ENCODE data around the gene AKAP7.

The AKAP7 gene

DNA sequence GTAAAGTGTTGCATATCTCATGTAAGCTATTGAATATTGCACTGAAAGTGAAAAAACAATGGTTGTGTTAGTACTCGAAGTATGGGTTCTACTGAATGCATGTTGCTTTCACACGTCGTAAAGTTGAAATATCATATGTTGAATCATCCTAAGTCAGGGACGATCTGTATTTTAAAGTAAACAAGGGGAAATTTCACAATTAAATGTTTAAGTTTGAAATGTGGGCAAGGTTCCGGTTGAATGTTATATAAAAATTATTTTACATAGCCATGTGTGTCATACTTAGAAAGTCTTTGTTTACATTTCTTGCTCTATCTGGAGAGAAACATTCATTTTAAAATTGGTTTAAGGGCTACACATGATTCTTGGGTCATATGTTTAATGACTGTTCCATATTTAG, 76.8 kb downstream of the AKAP7 start:
- no peak overlapping the region for H3K4me2 ChIP-seq (ENCODE audit: low read length)
- no peaks in the 10 kb centered on the region for H3K79me1 ChIP-seq (ENCODE audit: low read length)
- H2BK15ac ChIP-seq (replicated peaks; ENCODE audit: low read depth): no peak overlapping the region
- H3K79me2 ChIP-seq (ENCODE audit: control insufficient read depth, insufficient read depth, low read length): no peaks in the 10 kb centered on the region
- no peak overlapping the region for H3K4me3 ChIP-seq (ENCODE audit: low read length)
- H3K56ac ChIP-seq (ENCODE audit: low read length): no peak overlapping the region
- H3K9ac ChIP-seq (ENCODE audit: low read length): no peak overlapping the region
- H3K4ac ChIP-seq (ENCODE audit: low read depth, low read length): no peak overlapping the region
- no peak for DNase-seq
- H2BK5ac ChIP-seq (ENCODE audit: low read length): no peak overlapping the region
- no peak overlapping the region for H3K27ac ChIP-seq (ENCODE audit: low read depth, low read length)
- no peaks in the 10 kb centered on the region for H3K36me3 ChIP-seq (ENCODE audit: control insufficient read depth, insufficient read depth, low read length)
- H3K27me3 ChIP-seq (ENCODE audit: insufficient read depth, low read length, poor library complexity): no peaks in the 10 kb centered on the region
- H4K5ac ChIP-seq (ENCODE audit: low read length): no peak overlapping the region
- WGBS (ENCODE audit: extremely low coverage, insufficient coverage, low lambda C conversion rate): no CpG with 5 or more reads among the region's 5 CpGs
- no peak overlapping the region for H2AK5ac ChIP-seq (ENCODE audit: low read length)
- no peak overlapping the region for H3K23ac ChIP-seq (ENCODE audit: low read length)
- no peaks in the 10 kb centered on the region for H3K4me1 ChIP-seq (ENCODE audit: control insufficient read depth, low read depth, low read length)
- H2BK120ac ChIP-seq (ENCODE audit: low read depth, low read length): no peak overlapping the region
- H3K18ac ChIP-seq (ENCODE audit: low read length): no peak overlapping the region
- no peak overlapping the region for H4K8ac ChIP-seq (ENCODE audit: low read depth, low read length)

DNA sequence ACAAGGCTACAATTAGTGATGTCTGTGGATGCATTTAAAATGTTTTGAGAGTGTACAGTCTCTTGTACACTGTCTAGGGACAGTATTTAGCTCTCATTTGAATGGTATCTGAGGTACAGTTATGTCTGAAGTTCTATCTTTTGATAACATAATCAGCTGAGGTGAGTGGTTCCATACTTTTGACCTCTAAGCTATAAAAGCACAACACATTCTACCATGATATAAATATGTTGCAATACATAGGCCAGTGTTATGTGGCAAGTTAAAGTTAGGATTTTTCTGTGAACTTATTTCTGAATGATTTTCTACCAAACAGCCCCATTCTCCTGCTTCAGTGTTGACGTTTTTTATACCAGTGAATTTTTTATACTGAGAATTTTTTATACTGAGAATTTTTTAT, 77.6 kb downstream of the AKAP7 start:
- H4K5ac ChIP-seq (ENCODE audit: low read length): no peak overlapping the region
- no peak overlapping the region for H3K56ac ChIP-seq (ENCODE audit: low read length)
- DNase-seq: no peak
- H2BK120ac ChIP-seq (ENCODE audit: low read depth, low read length): no peak overlapping the region
- WGBS (ENCODE audit: extremely low coverage, insufficient coverage, low lambda C conversion rate): no CpG with 5 or more reads among the region's 1 CpG
- no peak overlapping the region for H3K4me3 ChIP-seq (ENCODE audit: low read length)
- H3K27me3 ChIP-seq (ENCODE audit: insufficient read depth, low read length, poor library complexity): no peaks in the 10 kb centered on the region
- H3K79me1 ChIP-seq (ENCODE audit: low read length): no peaks in the 10 kb centered on the region
- no peaks in the 10 kb centered on the region for H3K4me1 ChIP-seq (ENCODE audit: control insufficient read depth, low read depth, low read length)
- H4K8ac ChIP-seq (ENCODE audit: low read depth, low read length): no peak overlapping the region
- H3K4ac ChIP-seq (ENCODE audit: low read depth, low read length): no peak overlapping the region
- no peaks in the 10 kb centered on the region for H3K36me3 ChIP-seq (ENCODE audit: control insufficient read depth, insufficient read depth, low read length)
- H3K18ac ChIP-seq (ENCODE audit: low read length): no peak overlapping the region
- no peak overlapping the region for H2BK5ac ChIP-seq (ENCODE audit: low read length)
- no peak overlapping the region for H2BK15ac ChIP-seq (replicated peaks; ENCODE audit: low read depth)
- no peak overlapping the region for H3K23ac ChIP-seq (ENCODE audit: low read length)
- H3K27ac ChIP-seq (ENCODE audit: low read depth, low read length): no peak overlapping the region
- no peak overlapping the region for H3K9ac ChIP-seq (ENCODE audit: low read length)
- no peak overlapping the region for H3K4me2 ChIP-seq (ENCODE audit: low read length)
- H2AK5ac ChIP-seq (ENCODE audit: low read length): no peak overlapping the region
- H3K79me2 ChIP-seq (ENCODE audit: control insufficient read depth, insufficient read depth, low read length): no peaks in the 10 kb centered on the region

DNA sequence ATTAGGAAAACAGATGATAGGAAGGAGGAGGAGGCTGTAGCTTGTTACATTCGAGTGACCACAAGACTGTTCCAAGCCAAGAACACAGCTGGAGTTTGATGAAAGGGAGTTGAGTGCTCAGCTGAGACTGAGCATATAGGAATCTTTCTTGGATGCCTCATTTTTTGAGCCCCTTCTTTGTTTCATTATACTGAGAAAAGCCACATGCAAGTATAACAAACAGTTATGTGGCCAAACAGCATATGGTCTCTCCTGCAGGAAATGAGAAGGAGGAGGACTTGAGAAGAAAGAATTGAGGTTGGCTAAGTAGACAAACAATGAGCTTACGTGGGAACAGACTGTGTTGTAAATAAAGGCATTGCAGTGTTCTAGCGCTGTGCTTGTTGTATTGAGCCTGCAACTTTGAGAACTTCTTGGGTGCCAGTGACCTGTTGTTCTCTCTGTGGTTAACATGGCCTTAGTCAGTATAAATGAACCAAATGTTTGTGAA, 78.3 kb downstream of the AKAP7 start:
- Histone ChIP-seq H3K4ac (ENCODE audit: low read depth, low read length) (no peak overlapping the region), H3K9ac (ENCODE audit: low read length) (no peak overlapping the region), H2BK5ac (ENCODE audit: low read length) (no peak overlapping the region), H3K4me1 (ENCODE audit: control insufficient read depth, low read depth, low read length) (no peaks in the 10 kb centered on the region), H4K8ac (ENCODE audit: low read depth, low read length) (no peak overlapping the region), H3K23ac (ENCODE audit: low read length) (no peak overlapping the region), H4K5ac (ENCODE audit: low read length) (no peak overlapping the region), H3K56ac (ENCODE audit: low read length) (no peak overlapping the region), H3K27me3 (ENCODE audit: insufficient read depth, low read length, poor library complexity) (no peaks in the 10 kb centered on the region), H3K4me3 (ENCODE audit: low read length) (no peak overlapping the region), H2BK15ac (replicated peaks; ENCODE audit: low read depth) (no peak overlapping the region), H3K79me1 (ENCODE audit: low read length) (no peaks in the 10 kb centered on the region), H3K79me2 (ENCODE audit: control insufficient read depth, insufficient read depth, low read length) (no peaks in the 10 kb centered on the region), H2BK120ac (ENCODE audit: low read depth, low read length) (no peak overlapping the region), H2AK5ac (ENCODE audit: low read length) (no peak overlapping the region), H3K18ac (ENCODE audit: low read length) (no peak overlapping the region), H3K27ac (ENCODE audit: low read depth, low read length) (no peak overlapping the region), H3K36me3 (ENCODE audit: control insufficient read depth, insufficient read depth, low read length) (no peaks in the 10 kb centered on the region), H3K4me2 (ENCODE audit: low read length) (no peak overlapping the region)
- no CpG with 5 or more reads among the region's 3 CpGs for WGBS (ENCODE audit: extremely low coverage, insufficient coverage, low lambda C conversion rate)
- no peak for DNase-seq

GRCh38 chr6:131215219-131215618, 80.0 kb downstream of the AKAP7 start:
- DNase-seq: no peak
- Histone ChIP-seq H3K9ac (ENCODE audit: low read length) (no peak overlapping the region), H3K4me3 (ENCODE audit: low read length) (no peak overlapping the region), H3K23ac (ENCODE audit: low read length) (no peak overlapping the region), H2BK5ac (ENCODE audit: low read length) (no peak overlapping the region), H4K8ac (ENCODE audit: low read depth, low read length) (no peak overlapping the region), H3K79me2 (ENCODE audit: control insufficient read depth, insufficient read depth, low read length) (no peaks in the 10 kb centered on the region), H2AK5ac (ENCODE audit: low read length) (no peak overlapping the region), H2BK120ac (ENCODE audit: low read depth, low read length) (no peak overlapping the region), H3K4me2 (ENCODE audit: low read length) (no peak overlapping the region), H4K5ac (ENCODE audit: low read length) (no peak overlapping the region), H3K4me1 (ENCODE audit: control insufficient read depth, low read depth, low read length) (no peaks in the 10 kb centered on the region), H3K36me3 (ENCODE audit: control insufficient read depth, insufficient read depth, low read length) (no peaks in the 10 kb centered on the region), H2BK15ac (replicated peaks; ENCODE audit: low read depth) (no peak overlapping the region), H3K79me1 (ENCODE audit: low read length) (no peaks in the 10 kb centered on the region), H3K4ac (ENCODE audit: low read depth, low read length) (no peak overlapping the region), H3K56ac (ENCODE audit: low read length) (no peak overlapping the region), H3K27me3 (ENCODE audit: insufficient read depth, low read length, poor library complexity) (no peaks in the 10 kb centered on the region), H3K18ac (ENCODE audit: low read length) (no peak overlapping the region), H3K27ac (ENCODE audit: low read depth, low read length) (no peak overlapping the region)
- no CpG with 5 or more reads among the region's 5 CpGs for WGBS (ENCODE audit: extremely low coverage, insufficient coverage, low lambda C conversion rate)

GRCh38 chr6:131216246-131216645, 81.0 kb downstream of the AKAP7 start:
- Histone ChIP-seq H3K27ac (ENCODE audit: low read depth, low read length) (no peak overlapping the region), H2BK15ac (replicated peaks; ENCODE audit: low read depth) (no peak overlapping the region), H2BK5ac (ENCODE audit: low read length) (no peak overlapping the region), H2BK120ac (ENCODE audit: low read depth, low read length) (no peak overlapping the region), H2AK5ac (ENCODE audit: low read length) (no peak overlapping the region), H3K56ac (ENCODE audit: low read length) (no peak overlapping the region), H3K23ac (ENCODE audit: low read length) (no peak overlapping the region), H3K79me1 (ENCODE audit: low read length) (no peaks in the 10 kb centered on the region), H3K4me1 (ENCODE audit: control insufficient read depth, low read depth, low read length) (no peaks in the 10 kb centered on the region), H3K36me3 (ENCODE audit: control insufficient read depth, insufficient read depth, low read length) (no peaks in the 10 kb centered on the region), H3K4me2 (ENCODE audit: low read length) (no peak overlapping the region), H3K4ac (ENCODE audit: low read depth, low read length) (no peak overlapping the region), H3K79me2 (ENCODE audit: control insufficient read depth, insufficient read depth, low read length) (no peaks in the 10 kb centered on the region), H3K9ac (ENCODE audit: low read length) (no peak overlapping the region), H3K27me3 (ENCODE audit: insufficient read depth, low read length, poor library complexity) (no peaks in the 10 kb centered on the region), H4K8ac (ENCODE audit: low read depth, low read length) (no peak overlapping the region), H3K18ac (ENCODE audit: low read length) (no peak overlapping the region), H4K5ac (ENCODE audit: low read length) (no peak overlapping the region), H3K4me3 (ENCODE audit: low read length) (no peak overlapping the region)
- DNase-seq: no peak
- WGBS (ENCODE audit: extremely low coverage, insufficient coverage, low lambda C conversion rate): no CpG with 5 or more reads among the region's 4 CpGs

DNA sequence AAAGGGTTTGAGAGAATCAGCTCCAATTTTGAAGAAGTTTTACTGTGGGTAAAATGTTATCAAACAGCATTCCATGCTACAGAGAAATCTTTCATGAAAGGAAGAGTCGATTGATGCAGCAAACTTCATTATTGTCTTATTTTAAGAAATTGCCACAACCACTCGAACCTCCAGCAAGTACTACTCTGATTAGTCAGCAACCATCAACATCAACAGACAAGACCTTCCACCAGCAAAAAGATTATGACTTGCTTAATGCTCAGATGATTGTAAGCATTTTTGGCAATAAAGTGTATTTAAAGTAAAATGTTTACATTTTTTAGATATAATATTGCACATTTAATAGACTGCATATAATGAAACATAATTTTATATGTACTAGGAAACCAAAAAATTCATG, 87.5 kb downstream of the AKAP7 start:
- H2BK5ac ChIP-seq (ENCODE audit: low read length): no peak overlapping the region
- H2BK15ac ChIP-seq (replicated peaks; ENCODE audit: low read depth): no peak overlapping the region
- no peak for DNase-seq
- H3K9ac ChIP-seq (ENCODE audit: low read length): no peak overlapping the region
- H3K23ac ChIP-seq (ENCODE audit: low read length): no peak overlapping the region
- no peaks in the 10 kb centered on the region for H3K79me1 ChIP-seq (ENCODE audit: low read length)
- H3K56ac ChIP-seq (ENCODE audit: low read length): no peak overlapping the region
- H3K18ac ChIP-seq (ENCODE audit: low read length): no peak overlapping the region
- H2BK120ac ChIP-seq (ENCODE audit: low read depth, low read length): no peak overlapping the region
- H3K79me2 ChIP-seq (ENCODE audit: control insufficient read depth, insufficient read depth, low read length): no peaks in the 10 kb centered on the region
- H4K8ac ChIP-seq (ENCODE audit: low read depth, low read length): no peak overlapping the region
- H2AK5ac ChIP-seq (ENCODE audit: low read length): no peak overlapping the region
- no peak overlapping the region for H4K5ac ChIP-seq (ENCODE audit: low read length)
- no peak overlapping the region for H3K27ac ChIP-seq (ENCODE audit: low read depth, low read length)
- no CpG with 5 or more reads among the region's 2 CpGs for WGBS (ENCODE audit: extremely low coverage, insufficient coverage, low lambda C conversion rate)
- no peaks in the 10 kb centered on the region for H3K36me3 ChIP-seq (ENCODE audit: control insufficient read depth, insufficient read depth, low read length)
- H3K4ac ChIP-seq (ENCODE audit: low read depth, low read length): no peak overlapping the region
- H3K4me2 ChIP-seq (ENCODE audit: low read length): no peak overlapping the region
- no peaks in the 10 kb centered on the region for H3K4me1 ChIP-seq (ENCODE audit: control insufficient read depth, low read depth, low read length)
- no peaks in the 10 kb centered on the region for H3K27me3 ChIP-seq (ENCODE audit: insufficient read depth, low read length, poor library complexity)
- H3K4me3 ChIP-seq (ENCODE audit: low read length): no peak overlapping the region
